Loucy (cell line): ENCODE results near the gene SOX12.

Experiments
- H2AFZ ChIP-seq: fragments of 200-600 bp; sonication (generic); 2 replicates; pipeline ENCODE4 v1.6.0; 2016; ENCODE audit warnings: antibody characterized with exemption, mild to moderate bottlenecking, low read length, moderate library complexity
- H3F3A ChIP-seq: fragments of 200-600 bp; 2 replicates; pipeline ENCODE4 v1.6.0; 2016; ENCODE audit warnings: antibody characterized with exemption, low read depth, mild to moderate bottlenecking
- H3K27me3 ChIP-seq: fragments of 200-600 bp; sonication (generic); 2 replicates; pipeline ENCODE4 v1.6.1; 2014; ENCODE audit warnings: low read length, mild to moderate bottlenecking; ENCODE audit not compliant: insufficient read depth, poor library complexity, severe bottlenecking
- H3K36me3 ChIP-seq: fragments of 200-600 bp; sonication (generic); 2 replicates; pipeline ENCODE4 v1.6.1; 2016; ENCODE audit warnings: low read length; ENCODE audit not compliant: insufficient read depth
- H3K4me1 ChIP-seq: fragments of 200-600 bp; sonication (generic); 2 replicates; pipeline ENCODE4 v1.5.1; 2014; ENCODE audit warnings: low read length, mild to moderate bottlenecking; ENCODE audit not compliant: insufficient read depth, poor library complexity, severe bottlenecking
- H3K4me2 ChIP-seq: fragments of 200-600 bp; sonication (generic); 2 replicates; pipeline ENCODE4 v1.6.0; 2014; ENCODE audit warnings: antibody characterized with exemption, low read length, low read depth, mild to moderate bottlenecking; ENCODE audit not compliant: poor library complexity, severe bottlenecking
- H3K4me3 ChIP-seq: fragments of 200-600 bp; sonication (generic); 2 replicates; pipeline ENCODE4 v1.5.1; 2014; ENCODE audit warnings: low read length, mild to moderate bottlenecking, mixed read lengths; ENCODE audit not compliant: poor library complexity, severe bottlenecking
- H3K79me2 ChIP-seq: fragments of 200-600 bp; sonication (generic); 2 replicates; pipeline ENCODE4 v1.6.1; 2014; ENCODE audit warnings: low read length; ENCODE audit not compliant: insufficient read depth
- H3K9ac ChIP-seq: fragments of 200-600 bp; sonication (generic); 2 replicates; pipeline ENCODE4 v1.6.0; 2014; ENCODE audit warnings: mild to moderate bottlenecking, low read depth, low read length, moderate library complexity; ENCODE audit not compliant: poor library complexity, severe bottlenecking
- H3K9me2 ChIP-seq: fragments of 200-600 bp; sonication (generic); replicated peaks from 2 replicates; pipeline ENCODE4 v1.6.1; 2016; ENCODE audit warnings: low read depth, low read length, mixed read lengths
- H3K9me3 ChIP-seq: fragments of 200-600 bp; sonication (generic); 2 replicates; pipeline ENCODE4 v1.6.1; 2014; ENCODE audit warnings: mild to moderate bottlenecking, antibody characterized with exemption, low read length, low read depth; ENCODE audit not compliant: insufficient read depth
- H4K20me1 ChIP-seq: fragments of 200-600 bp; sonication (generic); 2 replicates; pipeline ENCODE4 v1.6.0; 2014; ENCODE audit warnings: antibody characterized with exemption, low read length, mild to moderate bottlenecking; ENCODE audit not compliant: insufficient read depth, poor library complexity, severe bottlenecking
- EZH2phosphoT487 ChIP-seq: fragments of 200-600 bp; IDR thresholded peaks from 2 replicates; pipeline ENCODE4 v1.6.1; 2018; ENCODE audit warnings: antibody characterized with exemption, mild to moderate bottlenecking, moderate library complexity, borderline replicate concordance
- TF ChIP-seq, protein P1 (sequence below): fragments of 200-600 bp; sonication (generic); conservative IDR thresholded peaks from 2 replicates; pipeline ENCODE4 v1.5.1; 2014; ENCODE audit warnings: mild to moderate bottlenecking, antibody characterized with exemption, low read length

The SOX12 gene

DNA sequence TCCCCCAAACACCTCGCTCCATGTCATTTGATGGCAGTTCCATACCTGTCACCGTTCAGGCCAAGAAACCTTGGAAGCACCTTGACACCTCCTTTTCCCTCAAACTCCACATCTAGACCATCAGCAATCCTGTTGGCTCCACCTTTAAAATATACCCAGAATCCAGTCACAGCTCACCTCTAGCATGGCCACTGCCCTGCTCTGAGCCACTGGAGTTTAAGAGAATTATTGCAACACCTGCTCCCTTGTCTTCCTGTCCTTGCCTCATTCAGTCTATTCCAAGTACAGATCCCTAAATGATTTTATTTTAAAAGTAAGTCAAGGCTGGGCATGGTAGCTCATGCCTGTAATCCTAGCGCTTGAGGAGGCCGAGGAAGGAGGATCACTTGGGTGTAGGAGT is 43.6 kb downstream of the SOX12 start:
- H3K79me2 ChIP-seq: no peaks in the 10 kb centered on the region
- H3K4me1 ChIP-seq: peaks cover 44% of the 10 kb centered on the region
- no peaks in the 10 kb centered on the region for H3K36me3 ChIP-seq
- H4K20me1 ChIP-seq: no peaks in the 10 kb centered on the region
- H3K9ac ChIP-seq: no peak overlapping the region
- no peaks in the 10 kb centered on the region for H3K9me3 ChIP-seq
- H3K27me3 ChIP-seq: no peaks in the 10 kb centered on the region
- H2AFZ ChIP-seq: no peak overlapping the region
- H3K4me2 ChIP-seq: no peak overlapping the region
- H3K4me3 ChIP-seq: no peak overlapping the region
- no peaks in the 10 kb centered on the region for H3K9me2 ChIP-seq
- TF ChIP-seq, protein P1, sequence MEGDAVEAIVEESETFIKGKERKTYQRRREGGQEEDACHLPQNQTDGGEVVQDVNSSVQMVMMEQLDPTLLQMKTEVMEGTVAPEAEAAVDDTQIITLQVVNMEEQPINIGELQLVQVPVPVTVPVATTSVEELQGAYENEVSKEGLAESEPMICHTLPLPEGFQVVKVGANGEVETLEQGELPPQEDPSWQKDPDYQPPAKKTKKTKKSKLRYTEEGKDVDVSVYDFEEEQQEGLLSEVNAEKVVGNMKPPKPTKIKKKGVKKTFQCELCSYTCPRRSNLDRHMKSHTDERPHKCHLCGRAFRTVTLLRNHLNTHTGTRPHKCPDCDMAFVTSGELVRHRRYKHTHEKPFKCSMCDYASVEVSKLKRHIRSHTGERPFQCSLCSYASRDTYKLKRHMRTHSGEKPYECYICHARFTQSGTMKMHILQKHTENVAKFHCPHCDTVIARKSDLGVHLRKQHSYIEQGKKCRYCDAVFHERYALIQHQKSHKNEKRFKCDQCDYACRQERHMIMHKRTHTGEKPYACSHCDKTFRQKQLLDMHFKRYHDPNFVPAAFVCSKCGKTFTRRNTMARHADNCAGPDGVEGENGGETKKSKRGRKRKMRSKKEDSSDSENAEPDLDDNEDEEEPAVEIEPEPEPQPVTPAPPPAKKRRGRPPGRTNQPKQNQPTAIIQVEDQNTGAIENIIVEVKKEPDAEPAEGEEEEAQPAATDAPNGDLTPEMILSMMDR: no peak
- TF ChIP-seq EZH2phosphoT487: no peak
- H3F3A ChIP-seq: no peaks in the 10 kb centered on the region

- Histone ChIP-seq H3K27me3 (no peaks in the 10 kb centered on the region), H3K4me1 (peaks cover 39% of the 10 kb centered on the region), H2AFZ (no peak overlapping the region), H3K9me2 (no peaks in the 10 kb centered on the region), H3K4me3 (no peak overlapping the region), H3K9ac (no peak overlapping the region), H4K20me1 (no peaks in the 10 kb centered on the region), H3K9me3 (no peaks in the 10 kb centered on the region), H3F3A (no peaks in the 10 kb centered on the region), H3K79me2 (no peaks in the 10 kb centered on the region), H3K36me3 (no peaks in the 10 kb centered on the region), H3K4me2 (no peak overlapping the region)
- TF ChIP-seq, protein P1: no peak
- no peak for TF ChIP-seq EZH2phosphoT487
Measured at GRCh38 chr20:370151-370600, 44.8 kb downstream of the SOX12 start.

DNA sequence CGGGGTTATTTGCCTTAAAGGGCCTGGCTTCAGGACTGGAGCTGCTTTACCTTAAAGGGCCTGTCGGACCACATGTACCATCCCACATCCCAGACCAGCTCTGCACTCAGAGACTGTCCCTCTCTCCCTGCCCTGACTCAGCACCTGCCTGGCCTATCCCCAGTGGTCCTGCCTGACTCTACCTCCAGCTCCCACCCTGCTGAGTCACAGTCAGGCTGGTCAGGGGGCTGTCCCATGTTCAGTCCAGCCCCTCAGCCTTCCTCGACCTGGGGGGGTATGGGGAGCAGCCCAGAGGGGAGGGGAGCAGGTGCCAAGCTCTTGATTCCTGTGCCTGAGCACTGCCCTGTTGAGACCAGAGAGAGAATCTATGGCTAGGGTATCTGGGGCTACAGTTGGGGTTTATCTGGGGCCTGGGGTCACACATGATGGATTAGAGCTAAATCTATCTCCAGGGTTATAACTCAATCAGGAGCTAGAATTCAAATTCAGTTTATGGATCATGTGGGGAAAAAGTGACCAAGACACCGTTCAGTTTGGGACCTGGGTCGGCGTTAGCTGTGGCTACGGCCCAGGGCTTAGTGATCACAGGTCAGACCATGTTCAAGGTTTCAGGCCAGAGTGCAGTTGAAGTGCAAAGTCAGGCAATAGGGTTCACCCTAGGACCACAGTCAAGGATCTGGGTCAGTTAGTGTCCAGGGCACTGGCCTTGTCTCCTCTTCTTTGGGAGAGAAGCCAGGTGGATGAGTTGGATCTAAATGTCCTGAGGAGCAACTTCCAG is 45.8 kb downstream of the SOX12 start:
- Histone ChIP-seq H3F3A (no peaks in the 10 kb centered on the region), H3K4me1 (peaks cover 33% of the 10 kb centered on the region), H3K9me3 (no peaks in the 10 kb centered on the region), H3K4me3 (peak overlapping the region; percentile 57), H4K20me1 (no peaks in the 10 kb centered on the region), H3K79me2 (no peaks in the 10 kb centered on the region), H3K4me2 (peak overlapping the region; percentile 76), H3K27me3 (no peaks in the 10 kb centered on the region), H2AFZ (0 out of 2 replicates have a peak overlapping the region, but pooled peaks have one; percentile 34), H3K36me3 (no peaks in the 10 kb centered on the region), H3K9me2 (no peaks in the 10 kb centered on the region), H3K9ac (peak overlapping the region; percentile 53)
- TF ChIP-seq EZH2phosphoT487: no peak
- TF ChIP-seq, protein P1: no peak
